KOPT-K1 (cell line): ENCODE measurements around the gene ARHGEF25.
"Not testable (repeated sequence)": the region's sequence is repeated elsewhere in the genome, so short reads cannot be mapped to it uniquely, and the experiment has no call there.

ENCODE experiments used
- H3K27ac ChIP-seq: fragments of 200-600 bp; sonication (generic); 2 replicates; pipeline ENCODE4 v1.5.1; 2016; ENCODE audit warnings: antibody characterized with exemption, mild to moderate bottlenecking, low read depth, low read length; ENCODE audit not compliant: poor library complexity, severe bottlenecking
- H3K36me3 ChIP-seq: fragments of 200-600 bp; sonication (generic); 2 replicates; pipeline ENCODE4 v1.5.1; 2017; ENCODE audit warnings: antibody characterized with exemption, mild to moderate bottlenecking, low read length, moderate library complexity; ENCODE audit not compliant: insufficient read depth
- H3K9me3 ChIP-seq: fragments of 200-600 bp; sonication (generic); 2 replicates; pipeline ENCODE4 v1.5.1; 2017; ENCODE audit warnings: antibody characterized with exemption, low read length, mild to moderate bottlenecking; ENCODE audit not compliant: insufficient read depth, poor library complexity, severe bottlenecking

The ARHGEF25 gene

DNA sequence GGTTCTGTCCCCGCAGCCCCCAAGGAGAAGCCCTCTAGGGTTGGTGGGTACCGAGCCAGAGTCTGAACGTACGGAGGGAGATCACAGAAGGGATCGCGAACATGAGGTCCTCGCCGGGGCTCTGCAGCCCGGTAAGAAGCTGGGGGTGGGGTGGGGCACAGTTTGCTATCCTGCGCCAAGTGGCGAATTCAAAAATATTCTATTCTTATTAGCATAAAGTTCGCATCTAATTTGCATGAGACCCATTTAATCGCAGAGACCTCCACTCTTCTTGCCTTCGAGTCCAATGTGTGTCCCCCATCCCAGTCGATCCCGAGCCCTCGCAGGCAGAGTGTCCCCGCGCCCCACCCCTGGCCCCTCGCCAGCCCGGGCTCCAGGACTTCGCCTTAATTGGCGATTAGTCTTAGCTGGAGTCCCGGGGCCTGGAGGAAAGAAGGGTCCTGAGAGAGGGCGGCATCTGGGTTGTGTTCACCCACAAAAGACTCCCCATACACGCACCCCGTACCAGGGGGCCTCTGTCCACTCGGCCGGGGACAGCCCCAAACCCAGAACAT, 604 bp upstream of the ARHGEF25 start:
- Histone ChIP-seq H3K9me3 (no peaks in the 10 kb centered on the region), H3K36me3 (peaks cover 16% of the 10 kb centered on the region; the same call in 1 of the 2 replicates), H3K27ac (no peak overlapping the region)

DNA sequence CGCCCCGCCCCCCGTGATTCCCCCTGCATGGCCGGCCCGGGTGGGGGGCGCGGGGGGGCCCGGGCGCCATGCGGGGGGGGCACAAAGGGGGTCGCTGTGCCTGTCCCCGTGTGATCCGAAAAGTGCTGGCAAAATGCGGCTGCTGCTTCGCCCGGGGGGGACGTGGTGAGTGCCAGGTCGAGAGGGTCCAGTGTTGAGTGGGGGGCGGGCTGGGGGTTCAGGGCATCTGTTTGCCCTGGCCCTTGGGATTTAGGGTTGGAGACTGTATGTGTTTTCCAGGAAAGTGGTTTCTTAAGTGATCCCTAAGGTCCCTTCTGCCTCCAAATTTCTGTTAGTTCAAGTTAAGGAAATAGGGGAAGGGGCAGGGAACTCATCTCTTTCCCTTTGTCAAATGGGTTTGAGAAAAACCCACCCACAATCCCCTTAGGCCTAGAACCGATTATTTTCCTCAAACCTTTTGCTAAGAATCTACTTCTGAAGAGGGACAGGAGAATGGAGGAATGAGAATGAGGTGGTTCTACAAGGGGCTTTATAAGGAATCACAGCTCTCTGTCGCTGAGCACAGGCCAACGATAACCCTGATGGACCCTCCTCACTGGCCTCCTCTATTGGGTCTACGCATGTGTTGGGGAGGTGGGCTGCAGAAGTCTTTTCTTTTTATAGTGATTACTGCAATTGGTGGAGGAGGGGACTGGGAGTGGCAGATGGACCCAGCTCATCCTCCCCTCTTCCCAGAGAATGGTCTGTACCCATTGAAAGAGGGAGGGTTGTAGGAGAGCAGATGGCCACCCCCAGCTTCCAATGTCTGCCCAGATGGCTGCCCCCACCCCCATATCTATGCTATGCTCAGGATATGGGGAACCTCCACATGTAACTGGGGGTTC, 834 bp downstream of the ARHGEF25 start:
- Histone ChIP-seq H3K27ac (no peak overlapping the region), H3K36me3 (peaks cover 16% of the 10 kb centered on the region; the same call in 1 of the 2 replicates), H3K9me3 (no peaks in the 10 kb centered on the region)

GRCh38 chr12:57612711-57613426, 1.6 kb downstream of the ARHGEF25 start:
- Histone ChIP-seq H3K36me3 (peaks cover 16% of the 10 kb centered on the region; the same call in 1 of the 2 replicates), H3K27ac (no peak overlapping the region), H3K9me3 (no peaks in the 10 kb centered on the region)

GRCh38 chr12:57613427-57614109, 2.3 kb downstream of the ARHGEF25 start:
- Histone ChIP-seq H3K36me3 (peaks cover 9% of the 10 kb centered on the region; the same call in 1 of the 2 replicates), H3K9me3 (no peaks in the 10 kb centered on the region), H3K27ac (no peak overlapping the region)

- H3K27ac ChIP-seq, result no peak overlapping the region
- H3K9me3 ChIP-seq, result no peaks in the 10 kb centered on the region
- peaks cover under 1% of the 10 kb centered on the region; the same call in 1 of the 2 replicates for H3K36me3 ChIP-seq
Observed at GRCh38 chr12:57614178-57614947, 3.1 kb downstream of the ARHGEF25 start.

DNA sequence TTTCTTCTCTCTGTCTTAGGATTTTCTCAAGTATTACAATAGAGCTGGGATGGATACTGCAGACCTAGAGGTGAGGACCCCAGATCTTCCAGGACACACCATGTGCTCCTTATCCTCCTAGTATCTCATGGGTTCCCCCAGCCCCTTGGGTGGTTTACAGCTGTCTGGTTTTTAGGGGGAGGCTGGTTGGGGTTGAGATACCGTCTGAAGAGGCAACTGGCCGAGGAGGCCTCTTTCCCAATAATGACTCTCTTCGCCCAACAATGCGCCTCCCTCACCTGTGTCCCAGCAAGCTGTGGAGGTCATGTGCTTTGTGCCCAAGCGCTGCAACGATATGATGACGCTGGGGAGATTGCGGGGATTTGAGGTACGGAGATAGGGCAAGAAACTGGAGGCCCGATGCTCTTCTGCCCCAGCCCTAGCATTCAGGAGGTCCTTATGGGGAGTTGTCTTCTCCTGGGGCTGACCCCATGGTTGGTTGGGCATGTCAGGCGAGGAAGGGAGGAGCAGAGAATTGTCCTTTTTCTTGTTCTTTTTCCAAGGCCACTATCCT, 3.8 kb downstream of the ARHGEF25 start:
- H3K27ac ChIP-seq, result no peak overlapping the region
- no peaks in the 10 kb centered on the region for H3K36me3 ChIP-seq
- H3K9me3 ChIP-seq, result no peaks in the 10 kb centered on the region

- Histone ChIP-seq H3K9me3 (no peaks in the 10 kb centered on the region), H3K27ac (no peak overlapping the region), H3K36me3 (no peaks in the 10 kb centered on the region)
Observed at GRCh38 chr12:57615637-57616036, 4.4 kb downstream of the ARHGEF25 start.

- Histone ChIP-seq H3K9me3 (no peaks in the 10 kb centered on the region), H3K27ac (no peak overlapping the region), H3K36me3 (no peaks in the 10 kb centered on the region)
Observed at GRCh38 chr12:57616383-57617101, 5.3 kb downstream of the ARHGEF25 start.

DNA sequence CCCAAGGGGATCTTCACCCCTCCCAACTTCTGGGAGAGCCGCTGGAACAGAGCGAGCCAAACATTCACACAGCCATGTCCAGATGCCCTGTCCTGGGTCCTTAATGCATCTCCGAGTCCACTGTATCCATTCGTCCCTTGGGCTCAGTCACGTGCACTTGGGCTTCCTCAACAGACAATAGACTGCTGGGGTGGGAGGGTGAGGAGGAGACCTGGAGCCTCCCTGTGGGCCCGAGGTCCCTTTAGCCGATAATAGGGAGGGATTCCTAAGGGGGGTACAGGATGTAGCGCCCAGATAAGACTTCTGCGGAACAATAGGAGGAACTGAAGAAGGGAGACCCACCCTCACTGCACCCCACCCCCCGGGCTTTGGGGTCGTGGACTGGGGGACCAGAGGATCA, 6.7 kb downstream of the ARHGEF25 start:
- H3K9me3 ChIP-seq, result no peaks in the 10 kb centered on the region
- no peaks in the 10 kb centered on the region for H3K36me3 ChIP-seq
- H3K27ac ChIP-seq, result no peak overlapping the region

DNA sequence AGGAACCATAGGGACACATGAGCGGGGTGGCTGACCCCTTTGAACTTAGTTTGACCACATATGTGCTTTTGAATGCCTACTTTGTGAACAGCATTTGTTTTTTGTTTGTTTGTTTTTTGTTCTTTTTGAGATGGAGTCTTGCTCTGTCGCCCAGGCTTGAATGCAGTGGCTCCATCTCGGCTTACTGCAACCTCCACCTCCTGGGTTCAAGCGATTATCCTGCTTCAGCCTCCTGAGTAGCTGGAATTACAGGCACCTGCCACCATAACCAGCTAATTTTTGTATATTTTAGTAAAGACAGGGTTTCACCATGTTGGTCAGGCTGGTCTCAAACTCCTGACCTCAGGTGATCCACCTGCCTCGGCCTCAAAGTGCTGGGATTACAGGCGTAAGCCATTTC, 7.2 kb downstream of the ARHGEF25 start:
- not testable (repeated sequence) for H3K36me3 ChIP-seq, H3K9me3 ChIP-seq, H3K27ac ChIP-seq

- H3K36me3 ChIP-seq, result no peaks in the 10 kb centered on the region
- no peak overlapping the region for H3K27ac ChIP-seq
- H3K9me3 ChIP-seq, result no peaks in the 10 kb centered on the region
Observed at GRCh38 chr12:57618966-57619433, 7.8 kb downstream of the ARHGEF25 start.

DNA sequence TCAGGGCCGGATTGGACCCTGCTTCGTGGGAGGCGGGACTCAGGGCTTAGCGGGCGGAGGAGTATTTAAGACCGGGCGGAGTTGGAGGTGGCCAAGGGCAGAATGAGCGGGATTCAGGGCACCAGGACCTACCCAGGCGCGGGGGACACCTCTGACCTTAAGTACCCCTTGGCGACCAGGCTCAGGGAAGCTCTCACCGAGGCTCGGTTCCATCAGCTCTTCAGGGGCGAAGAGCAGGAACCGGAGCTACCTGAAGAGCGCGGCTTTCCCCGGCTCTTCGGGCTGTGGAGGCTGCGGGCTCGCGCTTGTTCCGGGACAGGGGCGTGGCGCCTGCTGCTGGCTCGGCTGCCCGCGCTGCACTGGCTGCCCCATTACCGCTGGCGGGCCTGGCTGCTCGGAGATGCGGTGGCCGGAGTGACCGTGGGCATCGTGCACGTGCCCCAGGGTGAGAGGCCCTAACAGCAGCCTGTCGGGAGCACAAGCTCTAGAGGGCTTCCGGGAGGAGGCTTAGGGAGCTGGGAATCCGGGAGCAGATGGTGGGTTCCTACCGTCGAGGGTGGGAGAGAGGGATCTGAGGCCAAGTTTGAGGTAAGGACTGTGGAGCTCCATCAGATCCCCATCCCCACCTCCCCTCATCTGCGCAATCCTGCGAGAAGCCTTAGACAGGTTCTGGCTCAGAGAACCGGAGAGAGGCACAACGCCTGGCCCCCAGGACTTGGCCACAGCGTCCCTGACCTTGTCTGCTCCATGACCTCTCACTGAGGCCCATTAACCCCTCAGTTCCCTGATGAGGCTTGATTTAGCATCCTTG, 8.4 kb downstream of the ARHGEF25 start:
- no peaks in the 10 kb centered on the region for H3K9me3 ChIP-seq
- H3K36me3 ChIP-seq, result no peaks in the 10 kb centered on the region
- H3K27ac ChIP-seq, result no peak overlapping the region
